HG03378 (cell line): ENCODE measurements around the gene HOXC4.

Source experiments
- ATAC-seq: cut with Tn5 transposase; IDR thresholded peaks from one replicate; pipeline ENCODE4 v1.9.1; 2021; ENCODE audit warnings: mild to moderate bottlenecking, moderate library complexity; ENCODE audit not compliant: unreplicated experiment

The HOXC4 gene

DNA sequence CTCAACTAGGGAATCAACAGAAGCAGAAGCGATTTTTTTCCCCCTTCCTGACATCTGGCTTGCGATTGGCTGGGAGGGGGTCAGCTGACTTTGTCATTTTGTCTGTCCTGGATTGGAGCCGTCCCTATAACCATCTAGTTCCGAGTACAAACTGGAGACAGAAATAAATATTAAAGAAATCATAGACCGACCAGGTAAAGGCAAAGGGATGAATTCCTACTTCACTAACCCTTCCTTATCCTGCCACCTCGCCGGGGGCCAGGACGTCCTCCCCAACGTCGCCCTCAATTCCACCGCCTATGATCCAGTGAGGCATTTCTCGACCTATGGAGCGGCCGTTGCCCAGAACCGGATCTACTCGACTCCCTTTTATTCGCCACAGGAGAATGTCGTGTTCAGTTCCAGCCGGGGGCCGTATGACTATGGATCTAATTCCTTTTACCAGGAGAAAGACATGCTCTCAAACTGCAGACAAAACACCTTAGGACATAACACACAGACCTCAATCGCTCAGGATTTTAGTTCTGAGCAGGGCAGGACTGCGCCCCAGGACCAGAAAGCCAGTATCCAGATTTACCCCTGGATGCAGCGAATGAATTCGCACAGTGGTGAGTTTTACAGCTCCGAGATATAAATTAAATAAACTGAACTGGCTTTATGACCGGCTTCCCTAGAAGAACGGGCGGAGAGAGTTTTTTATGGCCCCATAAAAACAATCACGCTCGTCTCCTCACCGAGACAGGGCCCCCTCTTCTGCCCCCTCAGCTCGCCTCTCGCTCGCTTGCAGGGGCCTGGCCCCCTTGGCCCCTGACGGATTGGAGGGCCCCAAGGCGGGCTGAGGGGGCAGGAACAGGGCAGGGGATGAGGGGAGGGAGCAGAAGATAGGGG, 25.1 kb upstream of the HOXC4 start, which contains the start of gene HOXC6:
HOXC6 (plus strand) TSS at position 127 of the 888 bp plus-strand sequence; CDS start at position 209, 82 bp downstream.
- no peak for ATAC-seq

DNA sequence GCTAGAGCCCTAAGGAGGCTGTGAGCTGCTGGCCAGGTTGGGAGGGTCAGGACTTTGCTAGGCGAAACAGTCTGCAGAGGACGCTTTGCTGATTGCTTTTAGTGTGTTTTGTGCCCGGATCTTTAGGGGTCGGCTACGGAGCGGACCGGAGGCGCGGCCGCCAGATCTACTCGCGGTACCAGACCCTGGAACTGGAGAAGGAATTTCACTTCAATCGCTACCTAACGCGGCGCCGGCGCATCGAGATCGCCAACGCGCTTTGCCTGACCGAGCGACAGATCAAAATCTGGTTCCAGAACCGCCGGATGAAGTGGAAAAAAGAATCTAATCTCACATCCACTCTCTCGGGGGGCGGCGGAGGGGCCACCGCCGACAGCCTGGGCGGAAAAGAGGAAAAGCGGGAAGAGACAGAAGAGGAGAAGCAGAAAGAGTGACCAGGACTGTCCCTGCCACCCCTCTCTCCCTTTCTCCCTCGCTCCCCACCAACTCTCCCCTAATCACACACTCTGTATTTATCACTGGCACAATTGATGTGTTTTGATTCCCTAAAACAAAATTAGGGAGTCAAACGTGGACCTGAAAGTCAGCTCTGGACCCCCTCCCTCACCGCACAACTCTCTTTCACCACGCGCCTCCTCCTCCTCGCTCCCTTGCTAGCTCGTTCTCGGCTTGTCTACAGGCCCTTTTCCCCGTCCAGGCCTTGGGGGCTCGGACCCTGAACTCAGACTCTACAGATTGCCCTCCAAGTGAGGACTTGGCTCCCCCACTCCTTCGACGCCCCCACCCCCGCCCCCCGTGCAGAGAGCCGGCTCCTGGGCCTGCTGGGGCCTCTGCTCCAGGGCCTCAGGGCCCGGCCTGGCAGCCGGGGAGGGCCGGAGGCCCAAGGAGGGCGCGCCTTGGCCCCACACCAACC, 23.9 kb upstream of the HOXC4 start:
- ATAC-seq, result no peak

DNA sequence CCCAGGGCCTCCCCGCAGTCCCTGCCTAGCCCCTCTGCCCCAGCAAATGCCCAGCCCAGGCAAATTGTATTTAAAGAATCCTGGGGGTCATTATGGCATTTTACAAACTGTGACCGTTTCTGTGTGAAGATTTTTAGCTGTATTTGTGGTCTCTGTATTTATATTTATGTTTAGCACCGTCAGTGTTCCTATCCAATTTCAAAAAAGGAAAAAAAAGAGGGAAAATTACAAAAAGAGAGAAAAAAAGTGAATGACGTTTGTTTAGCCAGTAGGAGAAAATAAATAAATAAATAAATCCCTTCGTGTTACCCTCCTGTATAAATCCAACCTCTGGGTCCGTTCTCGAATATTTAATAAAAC, 23.2 kb upstream of the HOXC4 start:
- no peak for ATAC-seq

DNA sequence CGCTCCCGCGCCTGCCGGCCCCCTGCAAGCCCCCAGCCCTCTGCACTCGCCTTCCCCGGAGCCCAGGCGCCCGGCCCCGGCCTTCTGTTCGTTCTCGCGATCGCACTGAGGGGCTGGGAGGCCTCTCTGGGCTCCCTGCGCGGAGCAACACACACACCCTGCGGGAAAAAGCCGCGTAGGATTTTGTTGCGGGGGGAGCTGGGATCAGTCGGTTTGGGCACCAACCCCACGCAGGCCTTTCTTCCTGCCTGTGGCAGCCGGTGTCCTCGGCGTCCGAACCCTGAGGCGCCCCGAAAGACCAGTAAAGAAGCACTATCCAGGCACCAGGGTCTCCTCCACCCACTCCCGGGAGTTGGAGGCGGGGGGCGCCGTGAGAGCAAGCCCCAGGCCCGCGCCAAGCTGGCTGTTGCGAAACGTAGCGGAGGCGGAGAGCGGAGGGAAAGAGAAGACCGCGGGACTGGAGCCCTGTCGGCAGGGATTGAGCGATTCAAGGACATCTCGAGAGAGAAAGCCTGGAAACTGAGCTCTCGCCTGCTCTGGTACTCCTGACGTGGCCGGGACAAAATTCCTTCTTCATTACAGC, 22.7 kb upstream of the HOXC4 start:
- no peak for ATAC-seq

DNA sequence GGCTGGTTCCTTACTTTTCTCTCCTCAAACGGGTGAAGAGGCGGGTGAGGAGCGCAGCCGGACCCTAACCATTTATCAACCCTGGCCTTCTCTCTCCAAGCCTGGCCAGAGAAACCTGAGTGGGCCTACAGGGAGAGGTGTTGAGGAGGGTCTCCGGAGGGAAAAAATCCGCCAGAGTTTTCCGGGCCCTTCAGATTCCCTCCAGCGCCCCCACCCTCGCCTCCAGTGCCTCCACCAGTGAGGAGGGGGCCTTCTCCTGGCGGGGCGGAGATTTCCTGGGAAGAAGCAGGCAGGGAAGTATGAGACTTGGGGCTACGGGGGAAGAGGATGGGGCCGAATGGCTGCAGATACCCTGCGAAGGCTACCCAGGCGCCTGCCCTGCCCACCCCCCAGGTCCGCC, 22.2 kb upstream of the HOXC4 start:
- ATAC-seq, result no peak

DNA sequence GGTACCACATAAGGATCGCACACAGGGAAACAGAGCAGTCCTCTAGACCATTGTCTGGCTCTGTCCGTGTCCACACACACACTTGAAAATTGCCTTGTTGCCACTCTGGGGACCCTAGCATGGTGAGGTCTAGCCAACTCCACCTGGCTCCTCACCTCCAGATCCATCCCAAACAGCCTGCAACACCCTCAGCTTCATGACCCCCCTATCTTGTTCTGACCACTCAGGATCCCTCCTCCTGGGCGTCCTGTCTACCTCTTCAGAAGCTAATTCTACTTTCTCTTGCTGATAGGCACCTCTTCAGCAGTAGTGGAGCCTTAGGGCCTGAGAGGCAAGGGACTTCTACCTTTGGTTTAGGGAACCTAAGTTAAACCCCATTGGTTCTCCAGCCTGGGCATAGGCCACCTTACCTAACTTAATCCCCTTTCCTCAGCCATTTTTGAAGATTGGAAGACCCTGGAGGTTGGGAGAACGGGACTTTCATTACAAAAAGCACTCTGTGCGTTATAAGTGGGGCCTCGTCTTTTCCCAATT, 21.5 kb upstream of the HOXC4 start:
- ATAC-seq, result no peak

DNA sequence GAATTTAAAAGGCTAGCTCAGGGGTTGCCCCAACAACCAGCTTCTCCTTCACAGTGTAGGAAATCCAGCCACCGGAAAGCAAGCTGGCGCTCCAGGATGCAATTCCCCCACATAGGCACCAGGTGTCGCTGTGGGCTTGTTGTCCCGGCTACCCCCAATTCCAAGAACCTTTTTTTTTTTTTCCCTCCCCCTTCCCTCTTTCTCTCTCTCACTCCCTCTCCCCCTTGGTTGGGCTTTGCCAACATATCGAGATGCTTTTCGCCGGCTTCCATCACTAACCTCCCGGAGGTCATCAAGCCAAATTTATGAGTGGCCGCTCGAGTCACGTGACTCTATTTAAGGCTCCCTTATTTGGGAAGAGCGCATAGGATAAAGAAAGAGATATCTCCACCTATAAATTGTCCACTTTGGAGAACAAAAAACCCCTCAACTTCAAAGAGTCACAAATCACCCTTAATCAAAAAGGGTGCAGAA, 21.0 kb upstream of the HOXC4 start, which contains the start of gene HOXC5:
HOXC5 (plus strand) TSS at position 424 of the 474 bp plus-strand sequence. CDS start 73 bp downstream, outside the sequence.
- ATAC-seq, result no peak

DNA sequence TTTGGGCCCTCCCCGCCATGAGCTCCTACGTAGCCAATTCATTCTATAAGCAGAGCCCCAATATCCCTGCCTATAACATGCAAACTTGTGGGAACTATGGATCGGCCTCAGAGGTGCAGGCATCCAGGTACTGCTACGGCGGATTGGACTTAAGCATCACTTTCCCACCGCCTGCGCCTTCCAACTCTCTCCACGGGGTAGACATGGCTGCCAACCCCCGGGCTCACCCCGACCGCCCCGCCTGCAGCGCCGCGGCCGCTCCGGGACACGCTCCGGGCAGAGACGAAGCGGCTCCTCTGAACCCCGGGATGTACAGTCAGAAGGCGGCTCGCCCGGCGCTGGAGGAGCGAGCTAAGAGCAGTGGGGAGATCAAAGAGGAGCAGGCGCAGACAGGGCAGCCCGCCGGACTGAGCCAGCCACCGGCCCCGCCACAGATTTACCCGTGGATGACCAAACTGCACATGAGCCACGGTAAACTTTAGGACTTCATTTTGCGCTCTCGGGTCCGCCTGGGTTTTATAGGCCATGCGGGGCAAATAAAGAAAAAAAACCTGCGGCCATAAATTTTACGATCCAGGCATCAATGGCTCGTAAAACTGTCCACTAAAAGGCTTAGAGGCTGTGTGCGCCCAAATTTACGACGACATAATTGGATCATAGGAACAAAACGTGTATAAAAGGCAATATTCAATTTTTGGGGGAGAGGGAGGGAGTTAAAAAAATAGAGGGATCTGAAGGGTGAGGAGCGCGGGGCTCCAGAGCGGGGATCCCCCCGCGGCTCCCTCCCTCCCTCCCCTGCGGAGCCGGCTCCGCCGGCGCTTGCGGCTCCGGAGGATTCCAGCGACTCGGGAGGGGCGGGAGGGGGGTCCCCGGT, 20.3 kb upstream of the HOXC4 start:
- ATAC-seq, result no peak

DNA sequence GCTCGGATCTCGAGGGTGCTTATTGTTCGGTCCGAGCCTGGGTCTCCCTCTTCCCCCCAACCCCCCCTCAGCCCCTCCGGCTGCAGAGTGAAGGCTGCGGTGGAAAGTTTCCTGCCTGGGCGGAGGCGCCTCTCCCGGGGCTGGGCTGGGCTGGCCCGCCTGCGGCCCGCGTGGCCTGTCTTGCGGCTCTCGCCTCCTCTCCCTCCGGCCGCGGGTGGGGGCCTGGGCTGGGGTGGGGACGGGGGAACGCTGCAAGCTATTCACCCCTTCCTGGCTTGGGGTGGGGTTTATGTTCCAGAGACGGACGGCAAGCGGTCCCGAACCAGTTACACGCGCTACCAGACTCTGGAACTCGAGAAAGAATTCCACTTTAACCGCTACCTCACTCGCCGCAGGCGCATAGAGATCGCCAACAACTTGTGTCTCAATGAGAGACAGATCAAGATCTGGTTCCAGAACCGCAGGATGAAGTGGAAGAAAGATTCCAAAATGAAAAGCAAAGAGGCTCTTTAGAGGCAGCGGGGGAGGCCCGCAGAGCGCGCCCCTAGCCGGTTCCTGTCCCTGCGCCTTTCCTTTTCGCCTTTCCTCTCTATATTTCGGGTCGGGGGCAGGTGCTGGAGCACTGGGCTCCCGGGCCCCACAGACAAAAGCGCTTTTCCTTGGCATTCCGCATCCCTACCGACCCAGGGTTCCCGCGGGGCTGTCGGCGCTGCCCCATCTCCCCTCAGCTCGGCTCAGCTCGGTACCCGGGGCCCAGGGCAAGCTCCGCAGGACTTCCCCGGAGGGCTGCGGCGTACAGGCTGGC, 19.5 kb upstream of the HOXC4 start:
- no peak for ATAC-seq

DNA sequence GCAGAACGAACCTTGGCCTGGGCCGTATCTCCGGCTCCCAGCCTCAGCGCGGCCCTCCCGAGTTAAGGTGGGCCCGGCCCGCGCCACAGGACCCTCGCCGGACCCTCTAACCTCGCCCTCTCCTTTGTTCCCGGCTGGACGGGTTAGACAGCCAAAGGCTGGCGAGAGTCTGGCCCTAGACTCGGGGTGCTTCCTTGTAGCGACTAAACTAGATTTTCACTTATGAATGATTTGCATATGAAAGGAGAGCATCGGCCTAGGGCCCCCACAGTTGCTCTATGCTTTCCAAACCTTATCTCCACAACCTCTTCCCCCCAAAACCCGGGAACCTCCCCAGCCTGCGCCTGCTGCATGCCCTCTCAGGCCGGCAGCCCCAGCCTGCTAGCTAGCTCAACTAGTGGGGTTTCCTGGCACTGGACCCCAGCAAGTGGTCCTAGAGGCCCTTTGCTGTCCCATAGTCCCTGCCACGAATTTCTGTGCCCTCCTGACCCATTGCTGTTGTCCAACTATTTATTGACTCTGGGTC, 18.8 kb upstream of the HOXC4 start:
- ATAC-seq, result no peak

DNA sequence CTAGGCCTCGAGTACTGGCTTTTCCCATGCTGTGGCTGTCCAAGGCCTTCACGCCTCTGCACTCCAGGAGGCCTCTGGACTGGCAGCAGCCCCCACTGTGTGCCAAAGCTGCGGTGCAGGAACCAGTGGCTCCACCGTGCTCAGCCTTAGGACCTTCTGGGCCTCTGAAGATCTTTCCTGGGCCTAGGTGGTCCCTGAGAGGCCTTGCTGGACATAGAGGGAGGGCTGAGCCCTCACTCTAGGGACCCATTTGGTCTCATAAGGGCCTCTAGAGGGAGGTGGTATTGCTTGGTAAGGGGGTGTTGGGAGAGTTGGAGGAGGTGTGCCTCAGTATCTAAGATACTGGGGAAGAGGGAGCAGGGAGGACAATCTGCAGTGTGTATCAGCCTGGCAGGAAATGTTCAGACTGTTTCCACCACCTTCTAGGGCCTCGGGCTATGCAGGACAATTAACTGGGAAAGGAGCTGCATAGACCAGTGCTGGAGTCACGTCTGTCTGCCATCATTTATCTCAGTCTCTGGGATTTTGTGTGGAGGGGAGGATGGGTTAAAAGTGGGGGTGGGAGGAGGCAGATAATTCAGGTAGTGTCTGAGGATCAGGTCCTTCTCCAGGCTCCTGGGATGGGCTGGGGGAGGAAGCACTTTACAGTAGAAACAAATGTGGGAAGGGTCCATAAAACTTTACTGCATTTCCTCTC, 17.9 kb upstream of the HOXC4 start:
- no peak for ATAC-seq

DNA sequence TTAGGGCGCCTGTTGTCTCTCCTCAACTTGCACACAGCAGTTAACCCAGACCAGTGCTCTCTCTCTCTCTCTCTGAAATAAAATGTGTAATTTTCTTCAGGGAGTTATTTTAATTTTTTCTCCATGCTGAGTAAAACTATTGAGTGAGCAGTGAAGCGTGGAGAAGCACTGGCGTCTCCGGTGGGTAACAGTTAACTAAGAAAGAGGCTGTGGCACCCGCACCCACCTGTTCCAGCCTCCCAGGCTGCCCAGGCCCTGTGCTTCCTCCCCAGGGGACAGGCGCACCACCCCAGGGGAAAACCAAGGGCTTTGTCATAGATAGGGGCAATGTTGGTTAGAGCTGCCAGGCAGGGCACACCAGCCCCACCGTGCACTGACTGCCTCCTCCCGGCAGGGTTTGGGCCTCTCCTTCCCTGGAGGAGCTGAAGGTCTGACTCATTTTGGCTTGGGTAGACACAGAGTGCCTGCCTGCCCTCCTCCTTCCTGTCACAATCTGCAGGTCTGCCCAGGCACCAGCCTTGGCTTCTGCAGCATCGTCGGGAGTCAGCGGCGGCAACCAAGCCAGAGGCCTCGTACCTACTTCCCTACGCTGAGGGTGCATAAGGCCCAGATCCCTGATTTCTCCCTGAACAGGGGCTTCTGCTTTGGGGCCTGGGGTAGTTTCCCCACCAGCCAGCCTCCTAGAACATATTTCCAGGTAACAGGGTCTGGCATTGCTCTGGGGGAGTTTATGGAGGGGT, 16.8 kb upstream of the HOXC4 start:
- no peak for ATAC-seq

DNA sequence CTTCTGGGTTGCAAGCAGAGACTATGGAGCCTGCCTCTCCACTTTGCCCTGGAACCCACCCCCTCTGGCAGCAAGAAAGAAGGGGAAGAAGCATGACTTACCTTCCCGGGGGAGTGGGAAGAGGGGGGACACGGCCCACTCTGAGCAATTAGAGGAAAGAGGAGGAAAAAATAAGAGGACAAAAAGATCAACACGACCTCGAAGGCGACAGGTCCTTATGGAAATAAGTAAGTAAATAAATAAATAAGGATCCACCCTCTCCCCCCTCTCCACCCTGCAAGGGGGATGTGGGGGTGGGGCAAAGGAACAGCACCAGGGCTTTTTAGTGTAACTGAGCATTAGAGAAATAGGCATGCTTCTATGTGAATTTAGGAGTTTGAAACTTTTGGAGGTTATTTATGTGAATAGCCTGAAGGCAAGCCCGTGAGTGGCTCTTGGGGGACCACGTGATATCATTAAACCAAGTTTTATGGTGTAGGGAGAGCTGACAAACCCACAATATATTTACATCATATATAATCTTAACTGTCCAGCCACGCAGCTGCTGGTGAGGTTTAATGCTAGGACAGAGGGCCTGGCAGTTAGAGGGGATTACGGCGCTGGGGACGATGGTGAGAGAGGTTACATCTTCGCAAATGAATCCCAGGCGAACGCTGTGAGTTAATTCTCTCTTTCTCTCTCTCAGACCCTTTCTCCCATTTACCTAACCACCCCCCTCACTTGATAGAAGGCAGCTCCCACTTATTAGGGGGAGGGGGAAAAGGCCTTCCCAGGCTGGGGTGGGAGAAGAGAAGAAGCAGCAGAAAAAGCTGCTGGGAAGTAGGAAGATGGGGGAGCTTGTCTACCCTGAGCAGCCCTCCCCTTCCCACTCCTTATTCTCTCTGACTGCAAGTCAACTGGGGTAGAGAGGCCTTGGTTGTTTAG, 16.0 kb upstream of the HOXC4 start:
- no peak for ATAC-seq

DNA sequence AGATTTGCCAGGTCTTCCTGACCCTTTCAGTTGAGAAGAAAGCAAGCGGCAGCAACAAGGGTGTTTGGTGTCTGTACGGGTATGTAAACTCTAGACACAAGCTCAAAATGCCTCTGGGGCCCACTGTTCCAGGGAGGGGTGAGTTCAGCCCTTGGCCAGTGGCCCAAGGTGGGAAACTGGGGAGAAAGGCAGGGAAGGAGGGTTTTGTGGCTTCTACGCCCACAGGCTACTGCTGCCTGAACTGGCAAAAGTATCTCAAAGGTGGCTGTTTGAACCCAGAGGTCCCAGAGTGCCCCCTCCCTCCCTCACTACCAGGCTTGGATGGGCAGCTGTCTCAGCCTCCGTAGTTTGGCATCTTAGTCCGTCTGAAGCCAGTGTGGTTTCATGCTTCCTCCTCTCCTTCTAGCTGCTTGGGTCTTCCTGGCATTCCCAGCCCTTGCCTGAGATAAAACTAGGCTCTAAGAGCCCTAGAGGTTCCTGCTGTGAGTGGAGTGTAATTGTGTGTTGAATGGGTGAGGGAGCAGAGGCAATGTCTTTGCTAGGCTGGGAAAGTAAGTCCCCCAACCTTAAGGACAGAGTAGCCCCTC, 15.3 kb upstream of the HOXC4 start:
- no peak for ATAC-seq

DNA sequence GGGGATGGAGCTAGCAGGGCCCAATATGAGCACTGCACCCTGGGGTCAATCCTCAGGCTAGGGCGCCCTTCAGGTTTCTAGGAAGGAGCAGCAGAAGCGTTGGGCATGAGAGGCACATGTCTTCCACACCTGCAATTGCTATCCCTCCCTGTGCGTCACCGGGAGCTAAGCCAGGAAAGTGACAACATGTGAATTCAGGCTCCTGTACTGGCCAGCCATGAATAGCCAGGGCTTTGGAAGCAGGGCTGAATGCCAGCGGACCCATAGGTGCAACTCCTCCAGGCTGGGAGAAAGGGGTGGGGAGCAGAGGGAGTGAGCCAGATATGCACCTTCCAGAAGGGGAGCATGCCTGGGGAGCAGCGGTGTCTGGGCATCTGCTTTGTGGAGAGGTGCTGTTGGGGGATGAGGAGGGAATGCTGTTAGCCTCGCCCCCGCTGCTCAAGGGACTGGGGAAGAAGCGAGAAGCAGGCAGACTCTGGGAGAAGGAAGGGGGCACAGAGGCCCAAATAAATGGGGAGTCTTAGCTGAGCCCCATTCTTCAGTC, 14.7 kb upstream of the HOXC4 start:
- ATAC-seq, result no peak
